Articular chondrocyte of knee joint (primary cell): ENCODE results near the gene SLC16A6. TPM values are rescaled to one million over a fixed set of nuclear protein-coding genes. Genes with fewer than 3 reads are reported as not detected.

Experiments used
- total RNA-seq: library from RNA; depleted of rRNA; stranded (reverse); fragments of >200 nt; gene quantifications from 2 replicates; pipeline ENCODE4 v1.2.3, GENCODE V29; 2012

The SLC16A6 gene, protein sequence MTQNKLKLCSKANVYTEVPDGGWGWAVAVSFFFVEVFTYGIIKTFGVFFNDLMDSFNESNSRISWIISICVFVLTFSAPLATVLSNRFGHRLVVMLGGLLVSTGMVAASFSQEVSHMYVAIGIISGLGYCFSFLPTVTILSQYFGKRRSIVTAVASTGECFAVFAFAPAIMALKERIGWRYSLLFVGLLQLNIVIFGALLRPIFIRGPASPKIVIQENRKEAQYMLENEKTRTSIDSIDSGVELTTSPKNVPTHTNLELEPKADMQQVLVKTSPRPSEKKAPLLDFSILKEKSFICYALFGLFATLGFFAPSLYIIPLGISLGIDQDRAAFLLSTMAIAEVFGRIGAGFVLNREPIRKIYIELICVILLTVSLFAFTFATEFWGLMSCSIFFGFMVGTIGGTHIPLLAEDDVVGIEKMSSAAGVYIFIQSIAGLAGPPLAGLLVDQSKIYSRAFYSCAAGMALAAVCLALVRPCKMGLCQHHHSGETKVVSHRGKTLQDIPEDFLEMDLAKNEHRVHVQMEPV
- total RNA-seq, result under 0.01 TPM in 1 of 2 replicates, not detected in the other

GRCh38 chr17:68290955-68291835 is at the start of gene SLC16A6, which contains the start of gene ARSG:
Gene SLC16A6 (minus strand): TSS chr17:68291127. CDS start chr17:68278320, 12,807 bp downstream.
Gene ARSG (plus strand): TSS chr17:68291495. CDS start chr17:68307494, 15,999 bp downstream.

DNA sequence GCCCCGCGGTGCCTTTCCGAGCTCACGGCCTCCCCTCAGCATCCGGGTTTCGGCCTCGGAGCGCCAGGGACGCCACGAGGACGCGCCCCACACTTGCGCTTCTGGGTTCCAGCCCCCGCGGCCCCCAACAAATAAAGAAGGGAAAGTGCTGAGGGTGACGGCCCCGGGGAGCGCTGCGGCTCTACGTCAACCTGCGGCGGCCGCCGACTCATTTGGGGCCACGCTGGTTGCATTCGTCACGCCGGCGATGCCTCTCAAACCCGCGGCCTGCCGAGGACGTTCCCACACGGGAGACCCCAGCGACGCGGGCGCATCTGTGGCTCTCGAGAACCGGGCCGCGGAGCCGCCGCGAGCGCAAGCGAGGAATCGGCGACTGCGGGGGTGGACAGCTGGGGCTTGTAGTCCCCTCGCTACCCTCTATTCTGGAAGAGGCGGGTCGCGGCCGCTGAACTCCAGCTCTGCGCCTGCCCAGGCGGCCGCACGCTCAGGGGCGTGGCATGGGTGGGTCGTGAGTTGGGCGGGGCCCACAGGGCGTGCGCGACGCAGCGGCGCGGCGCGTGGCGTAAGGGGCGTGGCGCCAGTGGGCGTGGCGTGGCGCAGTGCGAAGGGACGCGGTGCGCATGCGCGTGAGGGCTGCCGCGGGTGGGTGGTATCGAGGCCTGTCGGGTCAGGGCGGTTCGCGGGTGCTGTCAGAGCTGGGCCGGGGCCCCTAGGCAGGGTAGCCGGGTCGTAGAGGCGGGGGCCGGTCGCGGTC is 43.3 kb downstream of the SLC16A6 start, which contains the start of gene AMZ2:
TSS of gene AMZ2 (plus strand) at position 599 of the 754 bp plus-strand sequence. CDS start 2,145 bp downstream, outside the sequence.

Other genes starting within 250 kb of the SLC16A6 start
- 103 and 139 TPM in 2 replicates for gene AMZ2, start 43.1 kb downstream of the SLC16A6 start, total RNA-seq
- gene ARSG, start 368 bp upstream of the SLC16A6 start, total RNA-seq, result 5.4 and 7.5 TPM in 2 replicates
- gene WIPI1, start 166.4 kb upstream of the SLC16A6 start, total RNA-seq, result 106 and 149 TPM in 2 replicates
- gene PRKAR1A, start 221.3 kb upstream of the SLC16A6 start, total RNA-seq, result 354 and 367 TPM in 2 replicates